ENCODE results near the gene CMTM8. TPM values are rescaled to one million over a fixed set of nuclear protein-coding genes. Genes with fewer than 3 reads are reported as not detected.

Gene CMTM8
- total RNA-seq, 1 experiment from 2014 or later: 28.5 TPM

- H3K9me3 ChIP-seq: no peaks in the 10 kb centered on the region
- no peak for TF ChIP-seq CTCF (IDR thresholded peaks at IDR 0.05; ENCODE audit: insufficient read depth in 1 of 2, low read depth in 1 of 2, low read length in 1 of 2, severe bottlenecking in 1 of 2, unreplicated experiment in 1 of 2)
- H3K9me3 Mint-ChIP-seq (ENCODE audit: unreplicated experiment): no peaks in the 10 kb centered on the region
- peaks cover 30% of the 10 kb centered on the region for H3K4me1 ChIP-seq
- no peak overlapping the region for H3K4me3 ChIP-seq (ENCODE audit: low read depth, low read length)
- H3K27me3 Mint-ChIP-seq (ENCODE audit: insufficient read depth, unreplicated experiment): no peaks in the 10 kb centered on the region
- DNase-seq: no peak
- H3K27me3 ChIP-seq (replicated peaks; ENCODE audit: control insufficient read depth, insufficient read depth, low read length): no peaks in the 10 kb centered on the region
- H3K36me3 Mint-ChIP-seq (ENCODE audit: insufficient read depth, unreplicated experiment): no peaks in the 10 kb centered on the region
- no TSS peak for BruUV-seq (replicated peaks)
- peaks cover 10% of the 10 kb centered on the region for H3K4me1 Mint-ChIP-seq (ENCODE audit: low read depth, unreplicated experiment)
- intact Hi-C loops (cut with micrococcal nuclease; ENCODE audit: unreplicated experiment): no loop called here
- H3K36me3 ChIP-seq (ENCODE audit: control insufficient read depth, insufficient read depth, low read length): no peaks in the 10 kb centered on the region
- no peak overlapping the region for H3K4me3 Mint-ChIP-seq (ENCODE audit: unreplicated experiment)
- H3K27ac Mint-ChIP-seq (ENCODE audit: unreplicated experiment): no peak overlapping the region
- ChIA-PET POLR2A (no interaction called here), CTCF (interaction anchor here (0.7 kb wide), 1 partner anchor 165 kb away, joined by 3 read pairs; no protein-coding TSS in a partner anchor)
These were observed 64.9 kb downstream of the CMTM8 start for GRCh38 chr3:32303399-32303747.

- peaks cover 10% of the 10 kb centered on the region for H3K4me1 Mint-ChIP-seq (ENCODE audit: low read depth, unreplicated experiment)
- H3K27me3 Mint-ChIP-seq (ENCODE audit: insufficient read depth, unreplicated experiment): no peaks in the 10 kb centered on the region
These were observed 65.7 kb downstream of the CMTM8 start for GRCh38 chr3:32303977-32304881.

More at GRCh38 chr3:32303977-32304881, 65.7 kb downstream of the CMTM8 start:
- no TSS peak for BruUV-seq (replicated peaks)
- H3K36me3 ChIP-seq (ENCODE audit: control insufficient read depth, insufficient read depth, low read length): no peaks in the 10 kb centered on the region
- peak in 1 of 2 experiments; percentile 59 for DNase-seq
- H3K36me3 Mint-ChIP-seq (ENCODE audit: insufficient read depth, unreplicated experiment): no peaks in the 10 kb centered on the region
- H3K4me3 Mint-ChIP-seq (ENCODE audit: unreplicated experiment): no peak overlapping the region
- TF ChIP-seq CTCF (IDR thresholded peaks at IDR 0.05; ENCODE audit: insufficient read depth in 1 of 2, low read depth in 1 of 2, low read length in 1 of 2, severe bottlenecking in 1 of 2, unreplicated experiment in 1 of 2): no peak
- peaks cover 30% of the 10 kb centered on the region for H3K4me1 ChIP-seq
- intact Hi-C loops (cut with micrococcal nuclease; ENCODE audit: unreplicated experiment): no loop called here
- H3K27ac Mint-ChIP-seq (ENCODE audit: unreplicated experiment): no peak overlapping the region
- no peaks in the 10 kb centered on the region for H3K9me3 ChIP-seq
- no peak overlapping the region for H3K4me3 ChIP-seq (ENCODE audit: low read depth, low read length)
- ChIA-PET CTCF (interaction anchor here (0.5 to 1.1 kb wide), 5 partner anchors 10 to 164 kb away, joined by 3 to 6 read pairs (median 3); no protein-coding TSS in a partner anchor), POLR2A (interaction anchor here (0.6 to 0.7 kb wide), 2 partner anchors 16 to 61 kb away, joined by 4 to 8 read pairs; no protein-coding TSS in a partner anchor)
- H3K27me3 ChIP-seq (replicated peaks; ENCODE audit: control insufficient read depth, insufficient read depth, low read length): no peaks in the 10 kb centered on the region
- no peaks in the 10 kb centered on the region for H3K9me3 Mint-ChIP-seq (ENCODE audit: unreplicated experiment)
